Erythroblast (primary cell): ENCODE results near the gene DAP.

Source experiments
- GATA1 ChIP-seq: IDR thresholded peaks from 2 replicates; pipeline ENCODE4 v1.6.1; 2011; ENCODE audit warnings: low read depth, mild to moderate bottlenecking, control low read depth, low read length, moderate library complexity
- POLR2A ChIP-seq: IDR thresholded peaks from 2 replicates; pipeline ENCODE4 v1.6.1; 2011; ENCODE audit warnings: mild to moderate bottlenecking, low read length

- TF ChIP-seq POLR2A (no peak), GATA1 (no peak)
These were observed 27.6 kb downstream of the DAP start for GRCh38 chr5:10733426-10733825.
